ENCODE measurements around the gene GPC6. TPM values are rescaled to one million over a fixed set of nuclear protein-coding genes. Genes with fewer than 3 reads are reported as not detected.

Gene GPC6
- total RNA-seq, 1 donor from 2014 or later = 16.1 TPM

DNA sequence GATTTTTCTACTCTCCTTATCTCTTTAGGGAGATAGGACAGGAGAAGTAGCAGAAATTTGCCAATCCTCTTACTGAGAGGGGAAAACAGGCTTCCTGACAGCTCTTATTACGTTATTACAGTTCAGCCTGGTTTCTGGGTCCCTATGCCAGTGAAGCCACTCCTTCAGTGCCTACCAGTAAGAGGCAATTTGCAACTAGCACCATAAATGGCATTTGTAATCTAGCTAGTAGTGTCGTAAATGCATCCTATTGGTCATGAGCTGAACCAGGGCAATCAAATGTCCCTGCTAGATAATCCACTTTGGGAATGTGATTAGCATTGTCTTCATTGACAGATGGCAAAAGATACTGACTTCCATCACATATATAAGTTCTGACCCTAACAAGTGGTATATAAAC is 824.1 kb downstream of the GPC6 start:
- Mint-ChIP-seq H3K4me3 (ENCODE audit: unreplicated experiment) (no peak overlapping the region), H3K36me3 (ENCODE audit: low read depth, unreplicated experiment) (no peaks in the 10 kb centered on the region), H3K4me1 (ENCODE audit: unreplicated experiment) (no peaks in the 10 kb centered on the region), H3K27me3 (ENCODE audit: unreplicated experiment) (peaks cover 1% of the 10 kb centered on the region), H3K9me3 (ENCODE audit: unreplicated experiment) (no peaks in the 10 kb centered on the region), H3K27ac (ENCODE audit: unreplicated experiment) (no peak overlapping the region)
- TF ChIP-seq, protein P1, sequence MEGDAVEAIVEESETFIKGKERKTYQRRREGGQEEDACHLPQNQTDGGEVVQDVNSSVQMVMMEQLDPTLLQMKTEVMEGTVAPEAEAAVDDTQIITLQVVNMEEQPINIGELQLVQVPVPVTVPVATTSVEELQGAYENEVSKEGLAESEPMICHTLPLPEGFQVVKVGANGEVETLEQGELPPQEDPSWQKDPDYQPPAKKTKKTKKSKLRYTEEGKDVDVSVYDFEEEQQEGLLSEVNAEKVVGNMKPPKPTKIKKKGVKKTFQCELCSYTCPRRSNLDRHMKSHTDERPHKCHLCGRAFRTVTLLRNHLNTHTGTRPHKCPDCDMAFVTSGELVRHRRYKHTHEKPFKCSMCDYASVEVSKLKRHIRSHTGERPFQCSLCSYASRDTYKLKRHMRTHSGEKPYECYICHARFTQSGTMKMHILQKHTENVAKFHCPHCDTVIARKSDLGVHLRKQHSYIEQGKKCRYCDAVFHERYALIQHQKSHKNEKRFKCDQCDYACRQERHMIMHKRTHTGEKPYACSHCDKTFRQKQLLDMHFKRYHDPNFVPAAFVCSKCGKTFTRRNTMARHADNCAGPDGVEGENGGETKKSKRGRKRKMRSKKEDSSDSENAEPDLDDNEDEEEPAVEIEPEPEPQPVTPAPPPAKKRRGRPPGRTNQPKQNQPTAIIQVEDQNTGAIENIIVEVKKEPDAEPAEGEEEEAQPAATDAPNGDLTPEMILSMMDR (IDR thresholded peaks at IDR 0.05; ENCODE audit: unreplicated experiment) = no peak
- no peak for DNase-seq (ENCODE audit: low spot score)

GRCh38 chr13:94053986-94054593 is 827.5 kb downstream of the GPC6 start:
- no peaks in the 10 kb centered on the region for H3K4me1 Mint-ChIP-seq (ENCODE audit: unreplicated experiment)
- no peak overlapping the region for H3K27ac Mint-ChIP-seq (ENCODE audit: unreplicated experiment)
- H3K27me3 Mint-ChIP-seq (ENCODE audit: unreplicated experiment) = no peaks in the 10 kb centered on the region

DNA sequence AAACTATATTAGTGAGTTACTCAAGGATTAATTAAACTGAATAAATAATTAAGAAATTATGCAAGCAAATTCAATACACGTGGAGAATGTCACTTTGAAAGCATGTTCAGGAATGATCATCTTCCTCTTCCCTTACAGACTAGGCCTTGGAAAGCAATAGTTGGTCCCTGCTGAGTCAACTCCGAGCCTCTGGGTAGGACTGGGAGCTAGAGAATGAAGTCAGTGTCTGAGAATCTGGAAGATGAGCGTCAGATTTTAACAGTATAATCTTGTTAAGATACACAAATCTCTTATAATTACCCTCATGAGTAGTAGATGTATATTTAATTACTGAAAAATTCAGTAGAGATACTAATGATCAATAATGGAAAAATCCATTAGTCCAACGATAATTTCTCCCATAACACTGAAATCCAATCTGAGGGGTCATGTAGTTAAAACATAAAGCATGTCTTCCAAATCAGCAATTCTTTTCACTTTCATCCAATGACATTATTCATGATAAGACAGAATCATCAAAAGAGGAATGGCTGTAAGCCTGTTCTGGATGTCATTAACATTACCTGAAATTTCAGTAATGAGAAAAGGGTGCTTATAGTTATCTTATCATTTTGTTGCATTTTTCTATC is 829.9 kb downstream of the GPC6 start:
- H3K9me3 Mint-ChIP-seq (ENCODE audit: unreplicated experiment) = no peaks in the 10 kb centered on the region
- no peak overlapping the region for H3K4me3 Mint-ChIP-seq (ENCODE audit: unreplicated experiment)
- no peaks in the 10 kb centered on the region for H3K36me3 Mint-ChIP-seq (ENCODE audit: low read depth, unreplicated experiment)
- TF ChIP-seq, protein P1 (IDR thresholded peaks at IDR 0.05; ENCODE audit: unreplicated experiment) = no peak
- H3K4me1 Mint-ChIP-seq (ENCODE audit: unreplicated experiment) = no peaks in the 10 kb centered on the region
- H3K27ac Mint-ChIP-seq (ENCODE audit: unreplicated experiment) = no peak overlapping the region
- H3K27me3 Mint-ChIP-seq (ENCODE audit: unreplicated experiment) = no peaks in the 10 kb centered on the region
- DNase-seq (ENCODE audit: low spot score) = no peak

More at GRCh38 chr13:94053986-94054593, 827.5 kb downstream of the GPC6 start:
- TF ChIP-seq, protein P1 (IDR thresholded peaks at IDR 0.05; ENCODE audit: unreplicated experiment) = no peak
- Mint-ChIP-seq H3K9me3 (ENCODE audit: unreplicated experiment) (no peaks in the 10 kb centered on the region), H3K36me3 (ENCODE audit: low read depth, unreplicated experiment) (no peaks in the 10 kb centered on the region), H3K4me3 (ENCODE audit: unreplicated experiment) (no peak overlapping the region)
- DNase-seq (ENCODE audit: low spot score) = no peak

- Mint-ChIP-seq H3K27me3 (ENCODE audit: unreplicated experiment) (no peaks in the 10 kb centered on the region), H3K27ac (ENCODE audit: unreplicated experiment) (no peak overlapping the region), H3K36me3 (ENCODE audit: low read depth, unreplicated experiment) (no peaks in the 10 kb centered on the region), H3K4me1 (ENCODE audit: unreplicated experiment) (no peaks in the 10 kb centered on the region), H3K4me3 (ENCODE audit: unreplicated experiment) (no peak overlapping the region), H3K9me3 (ENCODE audit: unreplicated experiment) (no peaks in the 10 kb centered on the region)
- TF ChIP-seq, protein P1 (IDR thresholded peaks at IDR 0.05; ENCODE audit: unreplicated experiment) = no peak
- no peak for DNase-seq (ENCODE audit: low spot score)
Observed at GRCh38 chr13:94057618-94058186, 831.1 kb downstream of the GPC6 start.

GRCh38 chr13:94058821-94059360 is 832.3 kb downstream of the GPC6 start:
- Mint-ChIP-seq H3K36me3 (ENCODE audit: low read depth, unreplicated experiment) (no peaks in the 10 kb centered on the region), H3K4me3 (ENCODE audit: unreplicated experiment) (no peak overlapping the region), H3K4me1 (ENCODE audit: unreplicated experiment) (no peaks in the 10 kb centered on the region), H3K9me3 (ENCODE audit: unreplicated experiment) (no peaks in the 10 kb centered on the region), H3K27me3 (ENCODE audit: unreplicated experiment) (no peaks in the 10 kb centered on the region), H3K27ac (ENCODE audit: unreplicated experiment) (no peak overlapping the region)
- no peak for DNase-seq (ENCODE audit: low spot score)
- TF ChIP-seq, protein P1 (IDR thresholded peaks at IDR 0.05; ENCODE audit: unreplicated experiment) = no peak

Measured in endothelial cell (in vitro differentiated cells).